Gastrocnemius medialis (tissue), 4 donors: Measurements from ENCODE around the gene PSMC3. TPM values are rescaled to one million over a fixed set of nuclear protein-coding genes. Genes with fewer than 3 reads are reported as not detected.
A peak's percentile ranks its signal among the peaks of the same experiment; 100 is the strongest.

ENCODE experiments used
- ATAC-seq, 2 donors: fragments of 150-250 bp; one replicate each; pipeline ENCODE4 v1.9.1; 2016
- DNase-seq, 2 donors: peaks; one replicate each; pipeline ENCODE4 v3.0.0-alpha.2; 2019
- H3K27ac ChIP-seq, 4 donors: fragments of 200-600 bp; sonication (generic); 1 replicate in 1 of 4; 2 replicates in 3 of 4; pipeline ENCODE4 v1.5.1; 2016 to 2018; ENCODE audit warnings: mild to moderate bottlenecking in 2 of 4, moderate library complexity in 1 of 4
- H3K27me3 ChIP-seq, 3 donors: fragments of 200-600 bp; sonication (generic) in 2 of 3; 1 replicate in 1 of 3; 2 replicates in 2 of 3; pipeline versions ENCODE4 v1.5.1 to v1.6.0; 2016 to 2019; ENCODE audit warnings: mild to moderate bottlenecking in 1 of 3, moderate library complexity in 1 of 3
- H3K36me3 ChIP-seq, 2 donors: fragments of 200-600 bp; sonication (generic) in 1 of 2; one replicate each; pipeline ENCODE4 v1.5.1; 2017 to 2018
- H3K4me1 ChIP-seq, 2 donors: fragments of 200-600 bp; sonication (generic) in 1 of 2; one replicate each; pipeline ENCODE4 v1.5.1; 2016 to 2017; ENCODE audit warnings: mild to moderate bottlenecking in 2 of 2
- H3K4me3 ChIP-seq, 4 donors: fragments of 200-600 bp; sonication (generic) in 3 of 4; 1 replicate in 1 of 4; 2 replicates in 3 of 4; pipeline ENCODE4 v1.5.1; 2016 to 2019; ENCODE audit warnings: mild to moderate bottlenecking in 2 of 4
- H3K9me3 ChIP-seq, 3 donors: fragments of 200-600 bp; sonication (generic) in 2 of 3; 1 replicate in 1 of 3; 2 replicates in 2 of 3; pipeline ENCODE4 v1.5.1; 2016 to 2019
- CTCF ChIP-seq, 5 experiments: fragments of 450-650 bp in 3 of 5; fragments of 200-600 bp in 2 of 5; sonication (generic) in 2 of 5; IDR thresholded peaks in 4 of 5; conservative IDR thresholded peaks in 1 of 5; 1 replicate in 4 of 5; 2 replicates in 1 of 5; pipeline ENCODE4 v1.5.1; 2016 to 2019; ENCODE audit warnings: antibody characterized with exemption in 5 of 5, mild to moderate bottlenecking in 3 of 5, moderate library complexity in 3 of 5
- POLR2A ChIP-seq, 2 donors: fragments of 450-650 bp; IDR thresholded peaks; one replicate each; pipeline ENCODE4 v1.6.1; 2017; ENCODE audit warnings: antibody characterized with exemption in 2 of 2, mild to moderate bottlenecking in 2 of 2, moderate library complexity in 2 of 2
- in situ Hi-C, 4 donors: fragments of 200-750 bp; cut with MboI; loops; one replicate each; pipeline versions ENCODE4 v1.15.0 to v1.8.0; 2017; ENCODE audit warnings: low sequenced_read_pairs in 4 of 4
- intact Hi-C: fragments of 100-400 bp; cut with DNase I; formaldehyde crosslinking; loops from one replicate; pipeline ENCODE4 v1.15.1; 2023; ENCODE audit warnings: low total_unique reads
- microRNA-seq, 2 donors: library from miRNA; unstranded; fragments of <30 nt; microRNA quantifications; one replicate each; pipeline ENCODE4, GENCODE V29; 2016; ENCODE audit warnings: borderline replicate concordance in 2 of 2
- total RNA-seq, 4 donors: library from RNA; depleted of rRNA; stranded (reverse); fragments of >200 nt; gene quantifications; one replicate each; pipeline versions ENCODE4 v1.1.0 to v1.2.3, GENCODE V29; 2016

PSMC3 gene
- total RNA-seq, 4 donors from 2014 or later: 243 to 350 (median 329) TPM

DNA sequence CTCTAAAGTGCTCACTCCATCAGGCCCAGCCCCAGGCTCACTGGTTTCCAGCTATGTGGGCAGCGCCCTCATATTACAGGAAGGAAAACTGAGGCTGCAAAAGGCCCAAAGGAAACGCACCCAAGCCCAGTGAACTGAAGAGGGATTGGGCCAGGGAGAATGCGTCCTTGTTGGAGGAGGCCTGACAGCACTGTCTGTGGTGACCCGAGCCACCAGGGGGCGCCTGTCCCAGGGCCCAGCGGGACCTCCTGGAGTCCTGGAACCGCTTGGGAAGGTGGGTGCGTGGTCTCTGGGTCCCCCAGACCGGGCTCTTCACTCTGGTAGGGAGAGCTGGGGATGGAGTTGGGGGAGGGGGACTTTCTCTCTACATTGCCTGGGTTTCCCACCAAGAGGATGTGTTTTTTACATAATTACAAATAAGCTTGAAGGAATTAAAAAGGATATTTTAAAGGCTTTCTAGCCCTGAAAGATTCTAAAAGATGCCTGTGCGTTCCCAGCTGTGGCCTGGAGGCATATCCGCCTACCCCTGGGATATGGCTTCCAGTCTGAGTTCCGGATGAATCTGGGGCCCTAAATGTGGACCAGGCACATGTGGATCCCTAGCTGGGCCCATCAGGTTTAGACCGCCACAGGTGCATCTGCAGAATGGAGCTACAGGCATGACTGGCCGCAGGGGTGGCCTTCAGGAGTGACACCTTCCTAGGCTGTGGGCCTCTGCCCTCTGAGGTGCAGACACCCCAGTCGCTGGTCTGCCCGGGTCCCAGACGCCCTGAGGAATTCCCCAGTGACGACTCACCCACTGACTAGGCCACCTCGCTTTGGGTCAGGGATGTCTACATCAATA, 52.1 kb downstream of the PSMC3 start:
- Histone ChIP-seq H3K36me3 (no peaks in the 10 kb centered on the region), H3K27ac (peak overlapping the region in 2 of 4 donors; percentile 10 to 37), H3K4me3 (no peak overlapping the region), H3K27me3 (no peaks in the 10 kb centered on the region), H3K4me1 (peaks cover 0 to 6% of the 10 kb centered on the region in 2 donors), H3K9me3 (no peaks in the 10 kb centered on the region)
- intact Hi-C loops (loop anchor here (1.0 to 10.0 kb wide), 3 partner anchors 34 to 471 kb away; partner anchors contain the start of genes NUP160 and SLC39A13), in situ Hi-C loops (loop anchor here (5.0 to 25.0 kb wide), 5 partner anchors 33 to 487 kb away; partner anchors contain the start of genes ACP2 (in 2 of the 4) and SLC39A13 (in 1 of the 4))
- ATAC-seq (peak; percentile 78 to 87), DNase-seq (peak; percentile 46 to 71)
- TF ChIP-seq POLR2A (IDR thresholded peaks at IDR 0.05) (no peak), CTCF (IDR thresholded peaks at IDR 0.05 in 4 of 5, conservative IDR thresholded peaks at IDR 0.05 in 1 of 5) (peak; percentile 90 to 97 (median 93))

- Histone ChIP-seq H3K27ac (no peak overlapping the region), H3K27me3 (no peaks in the 10 kb centered on the region), H3K9me3 (no peaks in the 10 kb centered on the region), H3K36me3 (no peaks in the 10 kb centered on the region), H3K4me1 (peaks cover 0 to 6% of the 10 kb centered on the region in 2 donors), H3K4me3 (no peak overlapping the region)
- ATAC-seq (no peak), DNase-seq (no peak)
- intact Hi-C loops (loop anchor here (10.0 kb wide), 1 partner anchor 472 kb away; the partner anchor contains the start of gene NUP160), in situ Hi-C loops (loop anchor here (5.0 to 25.0 kb wide), 5 partner anchors 35 to 485 kb away; partner anchors contain the start of genes ACP2 (in 2 of the 4) and SLC39A13 (in 1 of the 4))
- TF ChIP-seq POLR2A (IDR thresholded peaks at IDR 0.05): no peak
- no peak for TF ChIP-seq CTCF (IDR thresholded peaks at IDR 0.05 in 4 of 5, conservative IDR thresholded peaks at IDR 0.05 in 1 of 5)
Measured at GRCh38 chr11:47372422-47372821, 53.8 kb downstream of the PSMC3 start.

- DNase-seq: no peak
- no peak for TF ChIP-seq CTCF (IDR thresholded peaks at IDR 0.05 in 4 of 5, conservative IDR thresholded peaks at IDR 0.05 in 1 of 5)
- no peak for TF ChIP-seq POLR2A (IDR thresholded peaks at IDR 0.05)
- H3K4me1 ChIP-seq: peaks cover 0 to 6% of the 10 kb centered on the region in 2 donors
- no peak overlapping the region for H3K27ac ChIP-seq
- no peak overlapping the region for H3K4me3 ChIP-seq
- no peaks in the 10 kb centered on the region for H3K9me3 ChIP-seq
- intact Hi-C loops: loop anchor here (10.0 kb wide), 1 partner anchor 475 kb away; the partner anchor contains the start of gene NUP160
- H3K36me3 ChIP-seq: no peaks in the 10 kb centered on the region
- no peaks in the 10 kb centered on the region for H3K27me3 ChIP-seq
- in situ Hi-C loops: loop anchor here (5.0 to 25.0 kb wide), 6 partner anchors 33 to 482 kb away; partner anchors contain the start of genes ACP2 (in 2 of the 4) and SLC39A13 (in 1 of the 4)
- ATAC-seq: no peak
Measured at GRCh38 chr11:47369676-47370075, 56.6 kb downstream of the PSMC3 start.

Small RNA genes lying within 50 kb of the gene (microRNA-seq; reads per million reads assigned to microRNA genes)
- gene MIR4487: 0 reads per million in 2 donors

Other genes with a start within 250 kb of the PSMC3 start
- 100 to 1,000 TPM; 120 to 165 (median 142) TPM for gene ARFGAP2, start 249.6 kb downstream of the PSMC3 start, total RNA-seq
- gene PACSIN3, start 240.0 kb downstream of the PSMC3 start, total RNA-seq: 100 to 1,000 TPM; 129 to 369 (median 205) TPM
- gene DDB2, start 211.5 kb downstream of the PSMC3 start, total RNA-seq: 10 to 100 TPM in 1 of 4 donors, 1 to 10 TPM in 3; 4.7 to 11.5 (median 7.1) TPM
- gene ACP2, start 177.6 kb downstream of the PSMC3 start, total RNA-seq: 10 to 100 TPM; 12.4 to 36.2 (median 27.9) TPM
- 10 to 100 TPM in 3 of 4 donors, 1 to 10 TPM in 1; 7.9 to 16.3 (median 12.1) TPM for gene NR1H3, start 168.4 kb downstream of the PSMC3 start, total RNA-seq
- gene MADD, start 156.3 kb downstream of the PSMC3 start, total RNA-seq: 10 to 100 TPM; 39.4 to 47.9 (median 41.6) TPM
- under 1 TPM in 1 of 4 donors, not detected in 3; 0.07 TPM for gene MYBPC3, start 73.7 kb downstream of the PSMC3 start, total RNA-seq
- gene SPI1, start 47.9 kb downstream of the PSMC3 start, total RNA-seq: 1 to 10 TPM in 3 of 4 donors, under 1 TPM in 1; 0.44 to 7.0 (median 4.2) TPM
- gene SLC39A13, start 17.8 kb downstream of the PSMC3 start, total RNA-seq: 10 to 100 TPM; 16.8 to 48.9 (median 25.6) TPM
- 10 to 100 TPM; 48.9 to 68.6 (median 59.4) TPM for gene RAPSN, start 22.7 kb upstream of the PSMC3 start, total RNA-seq
- gene CELF1, start 126.7 kb upstream of the PSMC3 start, total RNA-seq: 100 to 1,000 TPM; 106 to 185 (median 136) TPM
- 10 to 100 TPM; 58.2 to 87.9 (median 79.8) TPM for gene PTPMT1, start 139.2 kb upstream of the PSMC3 start, total RNA-seq
- 10 to 100 TPM; 25.0 to 35.6 (median 30.4) TPM for gene KBTBD4, start 152.5 kb upstream of the PSMC3 start, total RNA-seq
- 100 to 1,000 TPM; 143 to 240 (median 194) TPM for gene NDUFS3, start 152.6 kb upstream of the PSMC3 start, total RNA-seq
- not detected for gene FAM180B, start 160.2 kb upstream of the PSMC3 start, total RNA-seq
- gene C1QTNF4, start 168.0 kb upstream of the PSMC3 start, total RNA-seq: under 1 TPM in 3 of 4 donors, not detected in 1; 0.62 to 0.71 (median 0.71) TPM
- 100 to 1,000 TPM in 1 of 4 donors, 10 to 100 TPM in 3; 70.3 to 139 (median 85.6) TPM for gene MTCH2, start 216.1 kb upstream of the PSMC3 start, total RNA-seq